Thyroid gland (tissue), 4 donors: ENCODE data around the gene ARHGEF4. TPM values are rescaled to one million over a fixed set of nuclear protein-coding genes. Genes with fewer than 3 reads are reported as not detected.

Experiments used
- DNase-seq, 2 donors: peaks; one replicate each; pipeline ENCODE4 v3.0.0-alpha.2; 2019
- H3K27ac ChIP-seq, 3 donors: fragments of 200-600 bp; sonication (generic); 1 replicate in 2 of 3; 2 replicates in 1 of 3; pipeline ENCODE4 v1.5.1; 2016 to 2019; ENCODE audit warnings: mild to moderate bottlenecking in 1 of 3, moderate library complexity in 1 of 3
- H3K27me3 ChIP-seq: fragments of 200-600 bp; sonication (generic); one replicate; pipeline ENCODE4 v1.5.1; 2019
- H3K36me3 ChIP-seq, 2 donors: fragments of 200-600 bp; sonication (generic); one replicate each; pipeline ENCODE4 v1.5.1; 2016 to 2019
- H3K4me1 ChIP-seq, 2 donors: fragments of 200-600 bp; sonication (generic); one replicate each; pipeline ENCODE4 v1.5.1; 2017 to 2019
- H3K4me3 ChIP-seq, 3 donors: fragments of 200-600 bp; sonication (generic); replicated peaks in 1 of 3; 1 replicate in 2 of 3; 2 replicates in 1 of 3; pipeline ENCODE4 v1.5.1; 2016; ENCODE audit warnings: mild to moderate bottlenecking in 1 of 3
- H3K9me3 ChIP-seq: fragments of 200-600 bp; sonication (generic); one replicate; pipeline ENCODE4 v1.5.1; 2017
- CTCF ChIP-seq, 6 experiments: fragments of 200-600 bp in 3 of 6; fragments of 450-650 bp in 3 of 6; sonication (generic) in 3 of 6; IDR thresholded peaks; one replicate each; pipeline ENCODE4 v1.5.1; 2016 to 2019; ENCODE audit warnings: antibody characterized with exemption in 6 of 6, mild to moderate bottlenecking in 2 of 6, inconsistent platforms in 1 of 6, moderate library complexity in 1 of 6
- POLR2A ChIP-seq, 2 donors: fragments of 450-650 bp; IDR thresholded peaks; one replicate each; pipeline ENCODE4 v1.6.1; 2017; ENCODE audit warnings: antibody characterized with exemption in 2 of 2, mild to moderate bottlenecking in 2 of 2, moderate library complexity in 1 of 2
- WGBS, 2 donors: methylation state at CpG; one replicate each; pipeline ENCODE4 v1.1.5; 2017; 5-methylcytosine and 5-hydroxymethylcytosine counted together
- intact Hi-C: fragments of 100-400 bp; cut with DNase I; formaldehyde crosslinking; loops from one replicate; pipeline ENCODE4 v1.15.1; 2023
- total RNA-seq, 4 donors: library from RNA; depleted of rRNA; stranded (reverse); fragments of >200 nt; gene quantifications; one replicate each; pipeline ENCODE4 v1.2.3, GENCODE V29; 2016

ARHGEF4 gene
- total RNA-seq, 4 donors from 2014 or later: 15.6 to 24.3 (median 22.5) TPM

- intact Hi-C loops: no loop called here
- Histone ChIP-seq H3K9me3 (no peaks in the 10 kb centered on the region), H3K36me3 (no peaks in the 10 kb centered on the region), H3K27me3 (no peaks in the 10 kb centered on the region), H3K27ac (no peak overlapping the region), H3K4me1 (no peaks in the 10 kb centered on the region), H3K4me3 (no peak overlapping the region)
- TF ChIP-seq CTCF (IDR thresholded peaks at IDR 0.05) (no peak), POLR2A (IDR thresholded peaks at IDR 0.05) (no peak)
- 80 to 81% methylated on average over 2 of the region's 2 CpGs for WGBS, 2 donors
- no peak for DNase-seq
These were observed 96.8 kb downstream of the ARHGEF4 start for GRCh38 chr2:130933501-130933900.

GRCh38 chr2:130936451-130936850 lies 99.7 kb downstream of the ARHGEF4 start:
- H3K27me3 ChIP-seq: no peaks in the 10 kb centered on the region
- no peak overlapping the region for H3K27ac ChIP-seq
- intact Hi-C loops: no loop called here
- DNase-seq: no peak
- no peak overlapping the region for H3K4me3 ChIP-seq
- H3K4me1 ChIP-seq: no peaks in the 10 kb centered on the region
- no peaks in the 10 kb centered on the region for H3K9me3 ChIP-seq
- H3K36me3 ChIP-seq: no peaks in the 10 kb centered on the region
- no peak for TF ChIP-seq CTCF (IDR thresholded peaks at IDR 0.05)
- TF ChIP-seq POLR2A (IDR thresholded peaks at IDR 0.05): no peak

- no peak overlapping the region for H3K27ac ChIP-seq
- WGBS, 2 donors: 90% methylated on average over 6 of the region's 6 CpGs
- H3K4me1 ChIP-seq: no peaks in the 10 kb centered on the region
- intact Hi-C loops: no loop called here
- TF ChIP-seq CTCF (IDR thresholded peaks at IDR 0.05) (no peak), POLR2A (IDR thresholded peaks at IDR 0.05) (no peak)
- no peaks in the 10 kb centered on the region for H3K36me3 ChIP-seq
- no peak overlapping the region for H3K4me3 ChIP-seq
- no peak for DNase-seq
- H3K9me3 ChIP-seq: no peaks in the 10 kb centered on the region
- H3K27me3 ChIP-seq: no peaks in the 10 kb centered on the region
These were observed 111.3 kb downstream of the ARHGEF4 start for GRCh38 chr2:130947967-130948366.

GRCh38 chr2:130949954-130950353 lies 113.2 kb downstream of the ARHGEF4 start:
- 67 to 76% methylated on average over 5 to 6 of the region's 6 CpGs for WGBS, 2 donors
- TF ChIP-seq CTCF (IDR thresholded peaks at IDR 0.05) (no peak), POLR2A (IDR thresholded peaks at IDR 0.05) (no peak)
- intact Hi-C loops: no loop called here
- H3K27ac ChIP-seq: no peak overlapping the region
- H3K27me3 ChIP-seq: no peaks in the 10 kb centered on the region
- no peaks in the 10 kb centered on the region for H3K9me3 ChIP-seq
- H3K4me3 ChIP-seq: no peak overlapping the region
- no peaks in the 10 kb centered on the region for H3K4me1 ChIP-seq
- no peak for DNase-seq
- H3K36me3 ChIP-seq: no peaks in the 10 kb centered on the region

GRCh38 chr2:130951018-130951417 lies 114.3 kb downstream of the ARHGEF4 start:
- H3K9me3 ChIP-seq: no peaks in the 10 kb centered on the region
- H3K27ac ChIP-seq: no peak overlapping the region
- no peaks in the 10 kb centered on the region for H3K27me3 ChIP-seq
- H3K4me1 ChIP-seq: no peaks in the 10 kb centered on the region
- DNase-seq: no peak
- H3K4me3 ChIP-seq: no peak overlapping the region
- intact Hi-C loops: no loop called here
- no peak for TF ChIP-seq POLR2A (IDR thresholded peaks at IDR 0.05)
- TF ChIP-seq CTCF (IDR thresholded peaks at IDR 0.05): no peak
- H3K36me3 ChIP-seq: no peaks in the 10 kb centered on the region
